ENCODE results near the gene CYP4A11.
"Not testable (repeated sequence)": the region's sequence is repeated elsewhere in the genome, so short reads cannot be mapped to it uniquely, and the experiment has no call there.

CYP4A11 gene

GRCh38 chr1:46927249-46927835 lies 13.9 kb downstream of the CYP4A11 start:
- Histone ChIP-seq H3K27me3 (peaks cover 7% of the 10 kb centered on the region), H3K9me3 (no peaks in the 10 kb centered on the region), H3K27ac (no peak overlapping the region), H3K4me3 (ENCODE audit: low read depth in 1 of 2, low read length in 1 of 2) (no peak overlapping the region), H3K4me1 (ENCODE audit: control insufficient read depth in 1 of 2, insufficient read depth in 1 of 2, low read depth in 1 of 2, low read length in 1 of 2) (no peaks in the 10 kb centered on the region), H3K36me3 (no peaks in the 10 kb centered on the region)
- no peak for TF ChIP-seq CTCF (IDR thresholded peaks at IDR 0.05)

- no peaks in the 10 kb centered on the region for H3K36me3 ChIP-seq
- H3K4me3 ChIP-seq (ENCODE audit: low read depth in 1 of 2, low read length in 1 of 2) = no peak overlapping the region
- no peaks in the 10 kb centered on the region for H3K4me1 ChIP-seq (ENCODE audit: control insufficient read depth in 1 of 2, insufficient read depth in 1 of 2, low read depth in 1 of 2, low read length in 1 of 2)
- peaks cover 4% of the 10 kb centered on the region for H3K9me3 ChIP-seq
- no peak for TF ChIP-seq CTCF (IDR thresholded peaks at IDR 0.05)
- no peaks in the 10 kb centered on the region for H3K27me3 ChIP-seq
- H3K27ac ChIP-seq = no peak overlapping the region
These were observed 30.5 kb downstream of the CYP4A11 start for GRCh38 chr1:46910790-46911189.

- Histone ChIP-seq H3K9me3 (peaks cover 4% of the 10 kb centered on the region), H3K36me3 (no peaks in the 10 kb centered on the region), H3K4me1 (ENCODE audit: control insufficient read depth in 1 of 2, insufficient read depth in 1 of 2, low read depth in 1 of 2, low read length in 1 of 2) (no peaks in the 10 kb centered on the region), H3K4me3 (ENCODE audit: low read depth in 1 of 2, low read length in 1 of 2) (no peak overlapping the region), H3K27ac (no peak overlapping the region), H3K27me3 (no peaks in the 10 kb centered on the region)
- TF ChIP-seq CTCF (IDR thresholded peaks at IDR 0.05) = no peak
These were observed 37.8 kb downstream of the CYP4A11 start for GRCh38 chr1:46903481-46903880.

- Histone ChIP-seq H3K36me3 (no peaks in the 10 kb centered on the region), H3K4me1 (ENCODE audit: control insufficient read depth in 1 of 2, insufficient read depth in 1 of 2, low read depth in 1 of 2, low read length in 1 of 2) (no peaks in the 10 kb centered on the region), H3K9me3 (no peaks in the 10 kb centered on the region), H3K4me3 (ENCODE audit: low read depth in 1 of 2, low read length in 1 of 2) (no peak overlapping the region), H3K27me3 (no peaks in the 10 kb centered on the region), H3K27ac (no peak overlapping the region)
- TF ChIP-seq CTCF (IDR thresholded peaks at IDR 0.05) = no peak
These were observed 40.9 kb downstream of the CYP4A11 start for GRCh38 chr1:46900401-46900800.

DNA sequence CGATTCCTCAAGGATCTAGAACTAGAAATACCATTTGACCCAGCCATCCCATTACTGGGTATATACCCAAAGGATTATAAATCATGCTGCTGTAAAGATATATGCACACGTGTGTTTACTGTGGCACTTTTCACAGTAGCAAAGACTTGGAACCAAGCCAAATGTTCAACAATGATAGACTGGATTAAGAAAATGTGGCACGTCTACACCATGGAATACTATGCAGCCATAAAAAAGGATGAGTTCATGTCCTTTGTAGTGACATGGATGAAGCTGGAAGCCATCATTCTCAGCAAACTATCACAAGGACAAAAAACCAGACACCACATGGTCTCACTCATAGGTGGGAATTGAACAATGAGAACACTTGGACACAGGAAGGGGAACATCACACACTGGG lies 59.6 kb downstream of the CYP4A11 start:
- H3K27ac ChIP-seq = not testable (repeated sequence)

More for the DNA sequence above, 59.6 kb downstream of the CYP4A11 start:
- not testable (repeated sequence) for H3K27me3 ChIP-seq; H3K36me3 ChIP-seq; H3K4me3 ChIP-seq (ENCODE audit: low read depth in 1 of 2, low read length in 1 of 2); H3K9me3 ChIP-seq; H3K4me1 ChIP-seq (ENCODE audit: control insufficient read depth in 1 of 2, insufficient read depth in 1 of 2, low read depth in 1 of 2, low read length in 1 of 2)

Data from neutrophil (primary cell).